ENCODE measurements around the gene UBE3C. TPM values are rescaled to one million over a fixed set of nuclear protein-coding genes. Genes with fewer than 3 reads are reported as not detected.
A peak's percentile ranks its signal among the peaks of the same experiment; 100 is the strongest.
"Not testable (repeated sequence)": the region's sequence is repeated elsewhere in the genome, so short reads cannot be mapped to it uniquely, and the experiment has no call there.

The UBE3C gene
- total RNA-seq, 3 donors from 2014 or later (not counting 1 experiment from before 2014, with no cell fraction given): 44.6 to 56.7 (median 55.5) TPM

DNA sequence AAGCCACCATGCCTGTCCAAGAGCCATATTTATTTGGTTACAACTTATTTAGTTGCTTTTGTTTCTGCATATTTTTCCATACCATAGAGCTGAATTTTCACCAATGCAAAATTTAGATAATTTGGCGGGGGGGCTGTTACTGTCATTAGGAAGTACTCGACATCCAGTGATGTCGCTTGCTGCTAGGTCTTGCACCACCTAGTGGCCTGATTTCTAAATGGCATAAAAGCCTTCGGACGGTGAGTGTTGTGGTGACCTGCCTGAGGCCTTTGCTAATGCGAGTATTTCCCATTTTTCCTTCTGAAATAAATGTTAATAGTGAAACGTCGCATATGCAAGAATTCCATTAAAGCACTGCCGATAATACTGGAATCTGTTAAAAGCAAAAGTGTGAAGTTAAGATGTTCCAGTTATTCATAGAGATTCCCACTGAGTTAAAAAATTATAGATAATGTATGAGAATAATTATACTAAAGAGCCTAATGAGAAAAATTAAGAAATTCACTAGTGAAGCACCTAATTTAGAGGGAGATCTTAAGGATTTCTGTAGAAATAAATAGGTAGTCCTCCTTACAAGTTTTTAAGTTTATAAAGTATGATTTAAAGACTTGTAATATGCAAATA, 112.0 kb downstream of the UBE3C start:
- Mint-ChIP-seq H3K4me1 (peaks cover 9 to 12% of the 10 kb centered on the region in 2 donors), H3K27me3 (ENCODE audit: low read depth in 2 of 2) (no peaks in the 10 kb centered on the region), H3K27ac (peak overlapping the region in 1 of 2 donors; percentile 73), H3K36me3 (no peaks in the 10 kb centered on the region), H3K4me3 (no peak overlapping the region), H3K9me3 (no peaks in the 10 kb centered on the region)
- Histone ChIP-seq H3K4me3 (ENCODE audit: low read length) (no peak overlapping the region), H3K27me3 (ENCODE audit: control insufficient read depth, insufficient read depth, low read length) (no peaks in the 10 kb centered on the region), H3K36me3 (ENCODE audit: control insufficient read depth, insufficient read depth, low read length) (peaks cover 33% of the 10 kb centered on the region), H3K4me1 (ENCODE audit: control insufficient read depth, insufficient read depth, low read length) (no peaks in the 10 kb centered on the region), H3K9me3 (ENCODE audit: control insufficient read depth, insufficient read depth, low read length) (no peaks in the 10 kb centered on the region), H3K27ac (ENCODE audit: low read length) (no peak overlapping the region)
- ATAC-seq (peak; percentile 74 to 91 (median 86)), DNase-seq (peak in 1 of 2 donors; percentile 77)
- TF ChIP-seq CTCF (IDR thresholded peaks at IDR 0.05): peak; percentile 84
- WGBS (ENCODE audit: insufficient coverage): 43% methylated on average over 8 of the region's 9 CpGs
- intact Hi-C loops (cut with micrococcal nuclease): no loop called here

GRCh38 chr7:157251817-157252216, 113.1 kb downstream of the UBE3C start:
- H3K27me3 Mint-ChIP-seq (ENCODE audit: low read depth in 2 of 2); intact Hi-C loops (cut with micrococcal nuclease); H3K9me3 ChIP-seq (ENCODE audit: control insufficient read depth, insufficient read depth, low read length); H3K27me3 ChIP-seq (ENCODE audit: control insufficient read depth, insufficient read depth, low read length); H3K4me3 ChIP-seq (ENCODE audit: low read length); H3K27ac ChIP-seq (ENCODE audit: low read length); H3K36me3 Mint-ChIP-seq; H3K4me3 Mint-ChIP-seq; H3K4me1 ChIP-seq (ENCODE audit: control insufficient read depth, insufficient read depth, low read length); H3K9me3 Mint-ChIP-seq; DNase-seq; H3K27ac Mint-ChIP-seq; ATAC-seq: not testable (repeated sequence)
- WGBS (ENCODE audit: insufficient coverage): 98% methylated on average over 6 of the region's 6 CpGs
- H3K4me1 Mint-ChIP-seq: peaks cover 9 to 12% of the 10 kb centered on the region in 2 donors
- peaks cover 43% of the 10 kb centered on the region for H3K36me3 ChIP-seq (ENCODE audit: control insufficient read depth, insufficient read depth, low read length)

DNA sequence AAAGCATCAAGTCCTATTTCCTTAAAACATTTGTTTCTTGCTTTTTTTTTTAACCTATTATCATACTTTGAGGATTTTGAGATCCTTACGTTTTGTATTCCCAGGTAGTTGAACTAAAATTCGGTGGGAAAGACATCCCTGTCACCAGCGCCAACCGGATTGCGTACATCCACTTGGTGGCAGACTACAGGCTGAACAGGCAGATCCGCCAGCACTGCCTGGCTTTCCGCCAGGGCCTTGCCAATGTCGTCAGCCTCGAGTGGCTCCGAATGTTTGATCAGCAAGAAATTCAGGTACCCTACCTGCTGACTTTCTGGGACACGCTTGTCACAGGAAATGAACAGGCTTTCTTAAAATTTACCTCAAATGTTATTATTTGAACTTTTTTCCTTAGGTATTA, 115.1 kb downstream of the UBE3C start:
- no peak for TF ChIP-seq CTCF (IDR thresholded peaks at IDR 0.05)
- intact Hi-C loops (cut with micrococcal nuclease): no loop called here
- Mint-ChIP-seq H3K4me3 (no peak overlapping the region), H3K27ac (no peak overlapping the region), H3K4me1 (peaks cover 9 to 12% of the 10 kb centered on the region in 2 donors), H3K36me3 (no peaks in the 10 kb centered on the region), H3K27me3 (ENCODE audit: low read depth in 2 of 2) (no peaks in the 10 kb centered on the region), H3K9me3 (no peaks in the 10 kb centered on the region)
- no peak for DNase-seq
- no peaks in the 10 kb centered on the region for H3K9me3 ChIP-seq (ENCODE audit: control insufficient read depth, insufficient read depth, low read length)
- H3K4me3 ChIP-seq (ENCODE audit: low read length): no peak overlapping the region
- H3K27ac ChIP-seq (ENCODE audit: low read length): no peak overlapping the region
- H3K36me3 ChIP-seq (ENCODE audit: control insufficient read depth, insufficient read depth, low read length): peaks cover 52% of the 10 kb centered on the region
- ATAC-seq: no peak
- H3K4me1 ChIP-seq (ENCODE audit: control insufficient read depth, insufficient read depth, low read length): no peaks in the 10 kb centered on the region
- no peaks in the 10 kb centered on the region for H3K27me3 ChIP-seq (ENCODE audit: control insufficient read depth, insufficient read depth, low read length)
- 95% methylated on average over 11 of the region's 11 CpGs for WGBS (ENCODE audit: insufficient coverage)

GRCh38 chr7:157254781-157255180, 116.1 kb downstream of the UBE3C start:
- H3K36me3 Mint-ChIP-seq; H3K27ac ChIP-seq (ENCODE audit: low read length); H3K27me3 ChIP-seq (ENCODE audit: control insufficient read depth, insufficient read depth, low read length); H3K9me3 ChIP-seq (ENCODE audit: control insufficient read depth, insufficient read depth, low read length); intact Hi-C loops (cut with micrococcal nuclease); H3K27ac Mint-ChIP-seq; H3K4me1 ChIP-seq (ENCODE audit: control insufficient read depth, insufficient read depth, low read length); ATAC-seq; H3K4me3 Mint-ChIP-seq; DNase-seq; H3K9me3 Mint-ChIP-seq; H3K27me3 Mint-ChIP-seq (ENCODE audit: low read depth in 2 of 2); H3K4me1 Mint-ChIP-seq; H3K4me3 ChIP-seq (ENCODE audit: low read length): not testable (repeated sequence)
- 96% methylated on average over 15 of the region's 18 CpGs for WGBS (ENCODE audit: insufficient coverage)
- peaks cover 58% of the 10 kb centered on the region for H3K36me3 ChIP-seq (ENCODE audit: control insufficient read depth, insufficient read depth, low read length)

Measured in natural killer cell (primary cell).